Uterus (tissue), 4 donors: Measurements from ENCODE around the gene NLRC4. TPM values are rescaled to one million over a fixed set of nuclear protein-coding genes. Genes with fewer than 3 reads are reported as not detected.
A peak's percentile ranks its signal among the peaks of the same experiment; 100 is the strongest.

Experiments used
- DNase-seq, 2 donors: peaks; one replicate each; pipeline ENCODE4 v3.0.0-alpha.2; 2019 to 2020
- H3K27ac ChIP-seq, 2 donors: fragments of 200-600 bp; sonication (generic); 1 replicate in 1 of 2; 2 replicates in 1 of 2; pipeline ENCODE4 v1.5.1; 2016 to 2018
- H3K27me3 ChIP-seq, 2 donors: fragments of 200-600 bp; sonication (generic); one replicate each; pipeline ENCODE4 v1.5.1; 2018 to 2019; ENCODE audit warnings: control low read depth in 1 of 2
- H3K36me3 ChIP-seq, 2 donors: fragments of 200-600 bp; sonication (generic); one replicate each; pipeline ENCODE4 v1.5.1; 2019; ENCODE audit warnings: control low read depth in 1 of 2
- H3K4me1 ChIP-seq, 2 donors: fragments of 200-600 bp; sonication (generic); one replicate each; pipeline ENCODE4 v1.5.1; 2018 to 2019; ENCODE audit warnings: control low read depth in 1 of 2
- H3K4me3 ChIP-seq, 2 donors: fragments of 200-600 bp; sonication (generic); 1 replicate in 1 of 2; 2 replicates in 1 of 2; pipeline ENCODE4 v1.5.1; 2018 to 2019; ENCODE audit warnings: mild to moderate bottlenecking in 1 of 2
- H3K9me3 ChIP-seq, 2 donors: fragments of 200-600 bp; sonication (generic); one replicate each; pipeline ENCODE4 v1.5.1; 2019; ENCODE audit warnings: control low read depth in 1 of 2
- POLR2A ChIP-seq, 2 donors: fragments of 450-650 bp; IDR thresholded peaks; one replicate each; pipeline ENCODE4 v1.6.1; 2016; ENCODE audit warnings: antibody characterized with exemption in 2 of 2, mild to moderate bottlenecking in 1 of 2, moderate library complexity in 1 of 2
- intact Hi-C: fragments of 100-400 bp; cut with DNase I; formaldehyde crosslinking; loops from one replicate; pipeline ENCODE4 v1.15.1; 2023; ENCODE audit warnings: low total_unique reads
- total RNA-seq, 4 donors: library from RNA; depleted of rRNA in 3 of 4; stranded (reverse); fragments of >200 nt in 3 of 4; gene quantifications; one replicate each; pipeline versions ENCODE4 v1.1.0 to v1.2.4, GENCODE V29; 2014 to 2023
- TF ChIP-seq, protein P1 (sequence below), 4 experiments: fragments of 200-600 bp in 2 of 4; fragments of 450-650 bp in 2 of 4; sonication (generic) in 2 of 4; IDR thresholded peaks; one replicate each; pipeline ENCODE4 v1.5.1; 2016 to 2019; ENCODE audit warnings: antibody characterized with exemption in 4 of 4, mild to moderate bottlenecking in 2 of 4, moderate library complexity in 1 of 4
- donor health status: DM: yes; HTN: yes; CAD: no.

The NLRC4 gene
- total RNA-seq, 4 donors from 2014 or later, result 0.26 to 1.5 (median 0.75) TPM

DNA sequence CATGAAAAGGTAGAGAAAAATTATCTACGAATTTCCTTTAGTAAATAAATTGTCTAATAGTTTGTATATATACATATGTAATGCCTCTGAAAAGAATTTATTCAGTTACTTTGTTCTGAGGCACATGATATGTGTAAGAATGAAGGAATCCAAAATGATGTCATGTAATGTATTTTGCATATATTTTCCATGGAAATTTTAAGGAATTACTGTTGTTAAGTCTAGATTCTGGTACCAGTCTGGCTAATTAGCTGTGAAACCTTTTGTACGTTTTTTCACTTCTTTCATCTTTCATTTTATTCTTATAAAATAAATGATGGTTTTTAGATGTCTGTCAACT, 25.3 kb upstream of the NLRC4 start:
- H3K27me3 ChIP-seq, result no peaks in the 10 kb centered on the region
- H3K4me3 ChIP-seq, result no peak overlapping the region
- no peak for DNase-seq
- intact Hi-C loops, result no loop called here
- H3K4me1 ChIP-seq, result no peaks in the 10 kb centered on the region
- no peak overlapping the region for H3K27ac ChIP-seq
- H3K36me3 ChIP-seq, result no peaks in the 10 kb centered on the region
- no peaks in the 10 kb centered on the region for H3K9me3 ChIP-seq
- TF ChIP-seq, protein P1, sequence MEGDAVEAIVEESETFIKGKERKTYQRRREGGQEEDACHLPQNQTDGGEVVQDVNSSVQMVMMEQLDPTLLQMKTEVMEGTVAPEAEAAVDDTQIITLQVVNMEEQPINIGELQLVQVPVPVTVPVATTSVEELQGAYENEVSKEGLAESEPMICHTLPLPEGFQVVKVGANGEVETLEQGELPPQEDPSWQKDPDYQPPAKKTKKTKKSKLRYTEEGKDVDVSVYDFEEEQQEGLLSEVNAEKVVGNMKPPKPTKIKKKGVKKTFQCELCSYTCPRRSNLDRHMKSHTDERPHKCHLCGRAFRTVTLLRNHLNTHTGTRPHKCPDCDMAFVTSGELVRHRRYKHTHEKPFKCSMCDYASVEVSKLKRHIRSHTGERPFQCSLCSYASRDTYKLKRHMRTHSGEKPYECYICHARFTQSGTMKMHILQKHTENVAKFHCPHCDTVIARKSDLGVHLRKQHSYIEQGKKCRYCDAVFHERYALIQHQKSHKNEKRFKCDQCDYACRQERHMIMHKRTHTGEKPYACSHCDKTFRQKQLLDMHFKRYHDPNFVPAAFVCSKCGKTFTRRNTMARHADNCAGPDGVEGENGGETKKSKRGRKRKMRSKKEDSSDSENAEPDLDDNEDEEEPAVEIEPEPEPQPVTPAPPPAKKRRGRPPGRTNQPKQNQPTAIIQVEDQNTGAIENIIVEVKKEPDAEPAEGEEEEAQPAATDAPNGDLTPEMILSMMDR (IDR thresholded peaks at IDR 0.05), result no peak
- no peak for TF ChIP-seq POLR2A (IDR thresholded peaks at IDR 0.05)

DNA sequence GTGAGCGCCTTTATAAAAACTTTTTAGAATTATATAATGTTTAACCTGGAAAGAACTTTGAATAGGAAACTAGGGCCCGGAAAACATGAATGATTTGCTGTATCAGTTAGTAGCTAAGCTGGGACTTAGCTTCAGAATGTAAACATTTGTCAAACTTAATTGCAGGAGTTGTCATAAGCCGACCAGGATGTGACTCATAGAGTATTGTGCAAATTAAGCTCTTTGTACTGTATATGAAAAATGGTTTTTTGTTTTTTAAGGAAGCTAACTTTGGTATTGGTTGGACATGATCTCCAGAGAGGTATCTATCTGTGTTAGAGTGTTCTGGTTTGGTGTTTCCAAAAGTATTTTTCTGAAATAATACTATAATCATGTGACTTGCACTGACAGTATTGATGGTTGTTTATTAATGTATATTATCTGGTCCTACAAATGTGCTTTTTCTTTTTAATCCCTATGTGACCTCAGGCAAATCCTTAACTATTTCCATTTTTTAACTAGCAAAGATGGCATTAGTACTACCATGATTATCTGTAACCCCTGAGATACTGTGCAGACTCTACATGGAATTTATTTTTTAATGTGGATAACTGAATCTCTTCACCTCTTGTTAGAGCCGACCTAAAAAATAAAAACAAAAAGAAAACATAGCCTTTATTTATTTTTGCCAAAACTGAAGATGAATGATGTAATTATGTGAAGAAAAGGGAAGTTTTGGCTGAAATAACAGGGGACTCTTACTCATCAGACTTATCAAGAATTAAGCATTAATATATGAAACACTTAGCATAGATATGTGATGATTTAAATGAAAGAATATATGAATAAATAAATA, 24.7 kb upstream of the NLRC4 start:
- H3K4me1 ChIP-seq, result no peaks in the 10 kb centered on the region
- H3K4me3 ChIP-seq, result no peak overlapping the region
- H3K27me3 ChIP-seq, result no peaks in the 10 kb centered on the region
- intact Hi-C loops, result no loop called here
- no peaks in the 10 kb centered on the region for H3K9me3 ChIP-seq
- no peak overlapping the region for H3K27ac ChIP-seq
- no peak for DNase-seq
- H3K36me3 ChIP-seq, result no peaks in the 10 kb centered on the region
- no peak for TF ChIP-seq POLR2A (IDR thresholded peaks at IDR 0.05)
- TF ChIP-seq, protein P1 (IDR thresholded peaks at IDR 0.05), result no peak

DNA sequence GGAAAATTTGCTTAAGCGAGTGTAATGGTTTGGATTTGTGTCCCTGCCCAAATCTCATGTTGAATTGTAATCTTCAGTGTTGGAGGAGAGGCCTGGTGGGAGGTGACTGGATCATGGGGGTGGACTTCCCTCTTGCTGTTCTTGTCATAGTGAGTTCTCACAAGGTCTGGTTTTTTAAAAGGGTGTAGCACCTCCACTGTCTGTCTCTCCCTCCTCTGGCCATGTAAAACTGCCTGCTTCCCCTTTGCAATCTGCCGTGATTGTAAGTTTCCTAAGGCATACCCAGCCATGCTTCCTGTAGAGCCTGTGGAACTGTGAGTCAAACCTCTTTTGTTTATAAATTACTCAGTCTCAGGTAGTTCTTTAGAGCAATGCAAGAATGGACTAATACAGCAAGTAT, 19.6 kb upstream of the NLRC4 start:
- Histone ChIP-seq H3K4me1 (peaks cover 0 to 8% of the 10 kb centered on the region in 2 donors), H3K27me3 (no peaks in the 10 kb centered on the region), H3K36me3 (no peaks in the 10 kb centered on the region), H3K27ac (no peak overlapping the region), H3K9me3 (no peaks in the 10 kb centered on the region), H3K4me3 (no peak overlapping the region)
- no peak for TF ChIP-seq POLR2A (IDR thresholded peaks at IDR 0.05)
- TF ChIP-seq, protein P1 (IDR thresholded peaks at IDR 0.05), result no peak
- intact Hi-C loops, result no loop called here
- no peak for DNase-seq

DNA sequence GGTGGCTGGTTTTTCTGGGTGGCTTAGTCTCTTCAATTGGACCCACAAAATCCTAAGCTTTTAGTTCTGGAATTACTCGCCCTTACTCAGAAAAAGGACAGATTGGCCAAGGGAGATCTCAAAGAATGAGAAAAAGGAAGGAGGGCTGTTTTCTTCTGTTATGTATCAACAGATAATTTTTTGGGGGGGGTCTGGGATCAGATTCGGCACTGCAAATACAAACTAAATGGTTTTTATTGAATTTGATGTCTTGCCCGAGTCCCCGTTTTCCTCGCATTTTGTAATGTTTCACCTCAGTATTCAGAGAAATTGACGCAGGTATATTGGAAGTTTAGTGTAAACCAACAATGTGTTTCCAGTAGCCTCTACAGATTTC, 13.8 kb upstream of the NLRC4 start:
- peak overlapping the region; percentile 82 to 85 for H3K27ac ChIP-seq
- peak overlapping the region; percentile 87 to 91 for H3K4me3 ChIP-seq
- no peak for TF ChIP-seq POLR2A (IDR thresholded peaks at IDR 0.05)
- TF ChIP-seq, protein P1 (IDR thresholded peaks at IDR 0.05), result no peak
- intact Hi-C loops, result no loop called here
- H3K9me3 ChIP-seq, result no peaks in the 10 kb centered on the region
- H3K27me3 ChIP-seq, result no peaks in the 10 kb centered on the region
- H3K36me3 ChIP-seq, result no peaks in the 10 kb centered on the region
- peaks cover 0 to 8% of the 10 kb centered on the region in 2 donors for H3K4me1 ChIP-seq
- no peak for DNase-seq

DNA sequence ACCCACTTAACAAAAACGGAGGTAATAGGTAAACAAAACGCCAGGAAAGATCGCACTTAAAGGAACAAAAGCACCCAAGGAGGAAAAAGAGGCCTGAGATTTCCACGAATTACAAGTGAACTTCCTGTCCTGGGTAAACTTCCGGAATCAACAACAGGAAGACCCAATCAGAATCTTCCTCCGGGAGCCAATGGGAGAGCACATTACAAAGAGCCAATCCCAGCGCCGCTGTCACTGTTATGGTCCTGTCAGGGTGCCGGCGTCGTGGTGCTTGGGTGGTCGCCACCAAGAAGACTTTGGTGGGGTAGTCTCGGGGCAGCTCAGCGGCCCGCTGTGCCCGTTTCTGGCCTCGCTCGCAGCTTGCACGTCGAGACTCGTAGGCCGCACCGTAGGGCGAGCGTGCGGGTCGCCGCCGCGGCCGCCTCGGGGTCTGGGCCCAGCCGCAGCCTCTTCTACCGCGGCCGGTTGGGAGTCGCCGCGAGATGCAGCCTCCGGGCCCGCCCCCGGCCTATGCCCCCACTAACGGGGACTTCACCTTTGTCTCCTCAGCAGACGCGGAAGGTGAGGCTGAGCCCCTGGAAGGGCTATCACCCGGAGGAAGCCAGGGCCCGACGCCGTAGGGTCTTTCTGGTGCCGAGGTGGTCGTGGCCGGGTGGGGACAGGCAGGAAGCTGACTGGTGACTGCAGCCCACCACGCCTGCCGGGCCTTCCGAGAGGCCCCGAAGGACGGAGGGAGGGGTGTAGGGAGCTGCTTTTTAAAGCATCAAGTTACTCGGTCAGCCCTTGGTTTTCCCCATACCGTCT, 13.2 kb upstream of the NLRC4 start, which contains the start of gene YIPF4:
YIPF4 (plus strand) TSS at position 231 of the 804 bp plus-strand sequence; CDS start at position 483, 252 bp downstream.
- DNase-seq, result peak; percentile 90 to 92
- Histone ChIP-seq H3K36me3 (no peaks in the 10 kb centered on the region), H3K4me1 (peaks cover 0 to 2% of the 10 kb centered on the region in 2 donors), H3K4me3 (peak within 1 kb of the TSS; percentile 87 to 91), H3K9me3 (no peaks in the 10 kb centered on the region), H3K27me3 (no peaks in the 10 kb centered on the region), H3K27ac (peak within 1 kb of the TSS; percentile 82 to 85)
- TF ChIP-seq, protein P1 (IDR thresholded peaks at IDR 0.05), result no peak
- TF ChIP-seq POLR2A (IDR thresholded peaks at IDR 0.05), result peak; percentile 20 to 49
- intact Hi-C loops, result no loop called here
